GM23248 (cell line): ENCODE measurements around the gene PPP1R3D.

ENCODE experiments used
- EZH2 ChIP-seq: fragments of 200-600 bp; sonication (generic); IDR thresholded peaks from 2 replicates; pipeline ENCODE4 v1.6.1; 2018; ENCODE audit warnings: antibody characterized with exemption, mild to moderate bottlenecking; ENCODE audit not compliant: insufficient read depth, poor library complexity, severe bottlenecking
- EZH2phosphoT487 ChIP-seq: fragments of 200-600 bp; sonication (generic); IDR thresholded peaks from 2 replicates; pipeline ENCODE4 v1.6.1; 2018; ENCODE audit warnings: antibody characterized with exemption, moderate library complexity, mild to moderate bottlenecking, low read depth; ENCODE audit not compliant: insufficient read depth

- TF ChIP-seq EZH2phosphoT487: no peak
- TF ChIP-seq EZH2: no peak
These were observed 2.1 kb upstream of the PPP1R3D start for GRCh38 chr20:59942245-59942644.
